GM21825 (cell line): ENCODE results near the gene GRID2IP.

Experiments used
- ATAC-seq: cut with Tn5 transposase; IDR thresholded peaks from one replicate; pipeline ENCODE4 v1.9.1; 2021; ENCODE audit warnings: mild to moderate bottlenecking, moderate library complexity; ENCODE audit not compliant: unreplicated experiment

GRID2IP gene

DNA sequence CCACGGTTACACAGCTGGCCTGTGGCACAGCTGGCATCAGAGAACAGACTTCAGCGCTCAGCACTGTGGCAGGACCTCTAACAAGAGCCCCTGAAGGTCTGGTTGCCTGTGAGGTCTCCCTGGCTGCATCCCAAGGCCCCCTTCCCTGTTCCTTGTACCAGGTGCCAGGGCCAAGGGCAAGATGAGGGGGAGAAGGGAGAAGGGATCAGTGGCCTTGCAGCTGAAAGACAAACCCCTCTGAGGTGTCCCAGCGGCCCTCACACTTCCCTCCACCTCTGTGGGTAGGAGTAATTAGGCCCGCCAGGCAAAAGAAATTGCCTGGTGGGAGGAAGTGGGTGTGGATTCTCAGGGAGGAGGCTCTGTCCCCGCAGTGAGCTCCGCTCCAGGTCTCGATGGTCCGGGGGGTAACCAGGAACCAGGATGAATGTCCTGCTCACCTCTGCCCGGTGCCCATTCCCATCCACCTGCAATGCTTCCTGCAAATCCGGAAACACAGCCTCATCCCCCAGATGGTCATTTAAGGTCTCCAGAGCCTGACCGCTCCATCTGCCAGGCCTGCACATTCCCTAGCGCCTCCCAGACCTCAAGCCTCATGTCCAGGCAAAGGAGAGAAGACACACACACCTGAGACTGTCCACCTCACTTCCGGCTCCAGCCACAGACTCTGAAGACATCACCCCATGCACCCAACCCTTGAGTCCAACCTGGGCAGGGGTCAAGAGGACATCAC is 22.7 kb downstream of the GRID2IP start:
- ATAC-seq: no peak

DNA sequence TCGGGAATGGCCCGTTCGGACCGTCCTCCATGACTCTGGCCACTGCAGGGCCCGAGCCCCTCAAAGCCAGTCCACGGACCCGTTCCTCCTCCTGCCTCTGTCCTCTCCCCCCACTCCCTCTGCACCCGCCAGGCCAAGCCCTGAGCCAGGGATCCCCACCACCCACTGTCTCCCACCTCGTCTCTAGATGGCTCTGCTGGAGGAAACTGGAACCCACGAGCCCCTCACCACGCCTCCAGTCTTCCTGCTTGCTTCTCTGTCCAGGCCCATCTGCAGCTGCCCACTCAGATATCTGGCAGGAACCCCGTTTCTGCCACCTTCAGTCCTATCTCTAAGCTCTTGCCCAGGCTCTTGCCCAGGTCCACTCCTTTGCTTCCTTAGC is 24.3 kb downstream of the GRID2IP start:
- no peak for ATAC-seq

DNA sequence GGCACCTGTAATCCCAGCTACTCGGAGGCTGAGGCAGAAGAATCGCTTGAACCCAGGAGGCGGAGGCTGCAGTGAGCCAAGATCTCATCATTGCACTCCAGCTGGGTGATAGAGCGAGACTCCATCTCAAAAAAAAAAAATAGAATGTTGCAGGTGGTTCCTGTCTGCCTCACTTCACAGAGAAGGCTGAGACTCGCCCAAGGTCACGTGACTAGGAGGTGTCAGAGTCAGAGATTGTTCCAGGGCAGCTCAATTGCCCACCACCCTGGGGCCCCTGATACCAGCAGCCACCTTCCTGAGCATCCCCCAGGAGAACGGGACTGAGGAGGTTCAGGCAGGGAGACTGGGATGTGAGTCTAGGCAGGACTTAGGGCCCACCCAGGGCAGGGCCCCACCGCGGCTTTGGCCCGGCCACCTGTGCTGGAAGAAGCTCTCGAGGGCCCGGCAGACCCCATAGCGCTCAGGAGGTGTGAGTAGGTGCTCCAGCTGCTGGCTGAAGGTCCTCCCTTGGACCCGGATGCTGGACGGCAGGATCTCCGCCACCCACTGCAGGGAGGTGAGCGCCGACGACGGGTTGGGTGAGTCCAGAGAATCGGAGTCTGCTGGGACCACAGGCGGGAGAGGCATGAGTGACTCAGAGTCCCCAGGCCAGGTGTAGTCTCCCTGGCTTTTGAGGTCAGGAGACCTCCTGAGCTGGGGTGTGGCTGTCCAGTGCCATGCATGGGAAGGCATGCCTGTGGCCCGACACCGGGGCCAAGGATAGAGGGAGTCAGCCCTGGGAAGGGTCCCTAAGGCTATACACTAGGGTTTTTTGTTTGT is 30.9 kb downstream of the GRID2IP start:
- no peak for ATAC-seq

DNA sequence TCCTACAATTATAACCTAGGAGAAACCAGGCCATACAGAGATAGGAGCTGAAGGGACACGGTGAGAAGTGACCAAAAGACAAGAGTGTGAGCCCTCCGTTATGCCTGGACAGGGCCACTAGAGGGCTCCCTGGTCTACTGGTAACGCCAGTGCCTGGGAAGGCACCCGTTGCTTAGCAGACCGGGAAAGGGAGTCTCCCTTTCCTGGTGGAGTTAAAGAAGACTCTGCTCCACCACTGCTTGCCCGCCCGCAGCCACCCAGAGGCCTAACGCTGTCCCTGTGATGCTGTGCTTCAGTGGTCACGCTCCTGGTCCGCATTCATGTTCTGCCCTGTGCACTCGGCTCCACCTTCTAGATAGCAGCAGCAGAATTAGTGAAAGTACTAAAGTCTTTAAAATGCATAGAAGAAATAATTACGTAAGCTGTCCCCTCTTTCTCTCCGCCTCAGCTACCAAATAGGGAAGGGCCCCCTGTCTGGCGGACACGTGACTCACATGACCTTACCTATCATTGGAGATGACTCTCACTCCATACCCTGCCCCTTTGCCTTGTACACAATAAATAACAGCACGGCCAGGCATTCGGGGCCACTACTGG is 34.8 kb downstream of the GRID2IP start:
- no peak for ATAC-seq

DNA sequence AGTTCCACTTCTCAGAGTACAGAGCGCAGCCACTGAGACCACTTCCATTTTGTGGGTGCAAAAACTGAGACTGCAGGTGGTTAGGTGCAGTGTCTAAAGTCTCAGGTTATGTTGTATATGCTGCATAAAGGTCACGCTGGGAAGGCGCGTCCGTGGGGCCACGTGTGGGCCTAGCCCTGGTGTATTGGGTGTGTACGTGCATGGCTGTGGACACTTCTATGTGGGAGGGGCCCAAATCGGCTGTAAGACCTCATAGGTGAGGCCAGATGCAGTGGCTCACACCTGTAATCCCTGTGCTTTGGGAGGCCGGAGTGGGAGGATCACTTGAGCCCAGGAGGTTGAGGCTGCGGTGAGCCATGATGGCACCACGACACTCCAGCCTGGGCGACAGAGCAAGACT is 37.7 kb downstream of the GRID2IP start:
- ATAC-seq: no peak

DNA sequence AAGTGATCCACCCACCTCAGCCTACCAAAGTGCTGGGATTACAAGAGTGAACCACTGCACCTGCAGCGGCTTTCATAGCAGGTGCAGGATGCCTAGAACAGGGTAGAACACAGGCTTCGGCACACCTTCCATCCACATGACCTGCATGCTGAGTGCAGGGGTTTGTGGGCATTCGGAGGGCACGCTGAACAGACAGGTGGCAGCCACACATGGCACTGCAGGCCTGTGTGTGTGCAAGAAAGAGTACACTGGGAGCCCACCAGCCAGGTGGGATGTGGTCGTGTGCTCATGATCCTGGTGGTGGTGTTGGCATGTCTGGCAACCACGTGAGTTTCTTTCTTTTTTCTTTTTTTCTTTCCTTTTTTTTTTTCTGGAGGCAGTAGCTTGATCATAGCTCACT is 38.4 kb downstream of the GRID2IP start:
- no peak for ATAC-seq

- no peak for ATAC-seq
Measured at GRCh38 chr7:6510476-6511133, 40.7 kb downstream of the GRID2IP start.

DNA sequence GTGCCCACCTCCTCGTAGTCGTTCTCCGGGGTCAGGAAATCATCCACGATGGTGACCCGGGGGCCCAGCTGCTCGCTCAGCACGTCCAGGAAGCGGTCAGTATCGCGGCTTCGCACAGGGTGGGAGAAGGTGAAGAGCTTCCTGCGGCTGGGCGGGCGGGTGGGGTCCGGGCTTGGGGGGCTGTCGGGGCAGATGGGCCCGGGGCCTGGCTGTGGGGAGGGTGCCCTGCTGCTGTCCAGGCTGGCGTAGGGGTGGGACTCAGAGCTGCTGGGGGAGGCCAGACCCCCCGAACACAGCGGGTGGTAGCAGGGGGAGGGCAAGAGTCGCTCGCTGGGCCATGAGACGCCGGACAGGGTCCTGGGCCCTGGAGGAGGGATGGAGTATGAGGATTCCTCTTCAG is 42.3 kb downstream of the GRID2IP start:
- ATAC-seq: no peak

DNA sequence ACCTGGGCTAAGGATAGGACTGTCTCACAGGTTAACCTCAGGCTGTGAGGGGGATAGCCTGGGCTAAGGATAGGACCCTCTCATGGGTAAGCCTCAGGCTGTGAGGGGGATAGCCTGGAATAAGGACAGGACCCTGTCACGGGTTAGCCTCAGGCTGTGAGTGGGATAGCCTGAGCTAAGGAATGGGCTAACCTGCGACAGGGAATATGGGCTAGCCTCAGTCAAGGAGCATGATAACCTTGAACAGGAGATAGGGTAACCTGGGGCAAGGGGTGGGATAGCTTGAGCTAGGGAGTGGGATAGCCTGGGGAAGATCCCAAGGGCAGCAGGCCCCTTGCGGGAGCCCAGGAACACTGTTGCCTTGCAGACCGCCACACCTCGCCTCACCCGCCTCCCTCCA is 42.7 kb downstream of the GRID2IP start:
- ATAC-seq: no peak

DNA sequence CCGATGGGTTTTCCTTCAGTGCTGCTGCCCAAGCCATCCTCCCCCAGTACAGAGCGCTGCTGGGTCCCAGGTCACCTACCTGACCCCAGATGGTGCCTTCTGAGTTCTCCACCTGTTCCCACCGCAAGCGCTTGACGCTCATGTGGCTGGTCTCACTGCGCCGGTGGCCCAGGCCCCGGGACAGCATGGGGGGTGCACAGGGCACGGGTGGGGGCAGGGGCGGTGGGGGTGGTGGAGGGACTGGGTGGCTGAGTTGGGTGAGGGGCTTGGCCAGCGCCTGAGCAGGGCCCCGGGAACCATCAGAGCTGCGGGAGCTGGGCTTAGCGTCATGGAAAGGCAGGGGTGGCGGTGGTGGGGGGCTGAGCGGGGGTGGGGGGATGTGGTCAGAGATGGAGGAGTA is 43.4 kb downstream of the GRID2IP start:
- no peak for ATAC-seq

- ATAC-seq: no peak
Measured at GRCh38 chr7:6505685-6506559, 45.3 kb downstream of the GRID2IP start.

GRCh38 chr7:6504996-6505395 is 46.3 kb downstream of the GRID2IP start:
- ATAC-seq: no peak

GRCh38 chr7:6502886-6503285 is 48.4 kb downstream of the GRID2IP start:
- no peak for ATAC-seq

DNA sequence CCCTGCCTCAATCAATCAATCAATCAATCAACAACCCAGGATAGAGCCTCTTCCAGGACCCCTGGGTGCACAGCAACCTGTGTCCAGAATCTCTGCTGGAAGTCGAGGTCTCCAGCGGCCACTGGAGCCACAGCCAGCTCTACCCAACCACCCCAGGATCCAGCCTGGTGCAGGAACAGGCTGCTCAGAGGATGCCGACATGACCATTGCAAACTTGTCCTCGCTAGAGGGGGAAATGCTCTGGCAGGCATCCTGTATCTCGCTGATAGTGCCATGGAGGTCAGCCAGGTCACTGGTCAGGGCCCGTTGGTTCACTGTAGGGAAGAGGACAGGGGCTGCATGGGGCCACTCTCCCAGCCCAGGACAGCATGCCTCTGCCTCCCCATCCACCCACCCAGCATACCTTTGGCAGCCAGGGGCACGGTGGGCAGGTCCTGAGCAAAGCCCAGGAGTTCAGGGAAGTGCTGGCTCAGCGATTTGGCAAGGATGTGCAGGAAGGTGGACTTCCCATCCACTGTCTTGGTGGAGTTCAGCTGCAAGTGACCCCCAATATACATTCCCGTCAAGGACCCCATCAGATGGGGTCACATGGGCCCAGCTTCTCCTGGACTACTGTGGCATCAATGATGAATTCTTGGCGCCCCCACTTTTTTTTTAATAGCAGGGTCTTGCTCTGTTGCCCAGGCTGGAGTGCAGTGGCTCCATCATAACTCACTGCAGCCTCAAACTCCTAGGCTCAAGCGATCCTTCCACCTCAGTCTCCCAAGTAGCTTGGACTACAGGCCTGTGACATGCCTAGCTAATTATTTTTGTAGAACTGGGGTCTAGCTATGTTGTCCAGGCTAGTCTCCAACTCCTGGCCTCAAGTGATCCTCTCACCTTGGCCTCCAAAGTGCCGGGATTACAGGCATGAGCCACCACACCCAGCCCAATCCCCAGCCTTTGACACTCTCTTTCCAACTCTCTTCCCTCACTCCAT is 49.4 kb downstream of the GRID2IP start:
- ATAC-seq: no peak

DNA sequence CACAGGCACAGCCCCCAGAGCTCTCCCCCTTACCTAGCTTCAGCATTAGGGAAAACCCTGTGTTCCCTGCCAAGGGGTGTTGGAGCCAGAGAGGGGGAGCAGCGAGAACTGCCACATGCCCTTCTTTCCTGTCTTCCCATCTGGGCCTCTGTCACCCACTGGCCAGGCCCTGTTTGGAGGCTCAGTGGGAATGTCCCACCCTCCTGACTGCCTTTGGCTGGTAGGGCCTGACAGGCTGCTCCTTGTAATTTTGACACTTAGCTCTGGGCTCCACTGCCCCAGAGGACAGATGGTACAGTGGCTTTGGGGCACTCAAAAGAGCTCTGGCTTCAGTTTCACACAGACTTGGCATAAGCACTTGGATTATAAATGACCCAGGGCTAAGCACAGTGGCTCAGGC is 50.6 kb downstream of the GRID2IP start:
- ATAC-seq: no peak

GRCh38 chr7:6497994-6498393 is 53.3 kb downstream of the GRID2IP start:
- ATAC-seq: no peak

- no peak for ATAC-seq
Measured at GRCh38 chr7:6497637-6497905, 53.7 kb downstream of the GRID2IP start.

DNA sequence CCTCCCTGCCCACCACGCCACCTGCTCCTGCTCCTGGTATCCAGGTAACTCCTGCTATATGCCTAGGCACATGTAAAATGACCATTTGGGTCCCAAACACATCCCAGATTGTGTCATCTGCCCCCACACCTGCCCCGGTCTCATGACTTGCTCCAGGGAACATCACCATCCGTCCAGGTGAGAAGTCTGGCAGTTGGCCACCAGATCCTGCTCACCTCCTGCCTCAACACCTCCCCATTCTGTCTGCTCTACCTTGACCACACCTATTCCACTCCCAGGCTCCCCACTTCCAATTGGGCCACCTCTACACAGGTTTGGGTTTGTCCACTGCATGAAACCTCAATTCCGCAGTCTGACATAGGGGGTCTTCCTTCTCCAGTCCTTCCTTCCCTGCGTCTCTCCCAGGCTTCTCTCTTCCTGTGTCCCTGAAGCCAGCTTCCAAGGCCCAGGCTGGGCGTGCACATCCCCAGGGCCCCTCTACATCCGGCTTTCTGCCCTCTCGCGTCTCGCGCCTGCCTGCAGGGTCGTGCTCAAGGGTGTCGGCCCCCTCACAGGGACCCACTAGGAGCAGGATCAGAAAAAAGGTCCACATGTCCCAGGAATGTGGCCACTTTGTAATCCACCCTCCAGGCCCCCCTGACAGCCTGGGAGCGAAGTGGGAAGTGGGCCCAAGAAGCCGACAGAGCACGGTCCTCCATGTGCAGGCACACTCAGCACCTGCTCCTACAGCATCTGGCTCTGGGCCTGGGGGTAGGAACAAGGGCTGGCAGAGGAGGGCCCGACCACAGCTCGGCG is 54.2 kb downstream of the GRID2IP start:
- no peak for ATAC-seq
